ENCODE measurements around the gene TPRA1. TPM values are rescaled to one million over a fixed set of nuclear protein-coding genes. Genes with fewer than 3 reads are reported as not detected.

TPRA1 gene
- total and polyA plus RNA-seq, 2 of the 4 experiments (the other 2 are of a cell fraction), result 17.9 to 40.1 TPM

DNA sequence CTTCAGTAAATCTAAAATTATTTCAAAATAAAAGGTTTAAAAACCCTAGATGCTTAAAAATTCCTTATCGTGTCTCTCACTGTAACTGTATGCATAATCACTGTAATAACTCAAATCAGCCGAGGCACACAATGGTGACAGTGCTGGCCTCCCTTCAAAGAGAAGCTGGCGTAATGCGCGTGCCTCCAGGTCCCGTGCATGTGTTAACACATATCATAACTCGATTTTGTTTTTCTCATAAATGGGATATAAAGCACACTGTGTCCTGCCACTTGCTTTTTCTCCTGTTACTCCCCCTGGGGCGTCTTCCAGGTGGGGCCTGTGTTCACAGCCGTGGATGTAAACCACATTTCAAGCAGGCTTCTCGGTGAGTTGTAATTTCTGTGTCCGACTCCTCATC, 56.0 kb downstream of the TPRA1 start:
- no peak overlapping the region for H3K14ac ChIP-seq (replicated peaks; ENCODE audit: low read depth, low read length)
- 60% methylated on average over 8 of the region's 11 CpGs; no CpG with 5 or more reads in 1 of the 2 experiments for WGBS, 2 experiments (ENCODE audit: extremely low coverage in 2 of 2, insufficient read length in 1 of 2)
- H3K79me1 ChIP-seq (ENCODE audit: low read depth in 1 of 2, low read length in 2 of 2), result no peaks in the 10 kb centered on the region
- no peak for DNase-seq
- H3K27me3 ChIP-seq (ENCODE audit: control insufficient read depth, insufficient read depth, low read length), result peaks cover 32% of the 10 kb centered on the region
- dilution Hi-C loops (cut with HindIII; ENCODE audit: low sequenced_read_pairs, unreplicated experiment), result no loop called here
- H2AFZ ChIP-seq (replicated peaks; ENCODE audit: low read length, poor library complexity), result no peak overlapping the region
- no peak overlapping the region for H3K4me2 ChIP-seq (ENCODE audit: low read depth, low read length)
- no peak overlapping the region for H3K56ac ChIP-seq (ENCODE audit: extremely low read depth, insufficient read depth, low read length)
- no peaks in the 10 kb centered on the region for H3K9me3 ChIP-seq (ENCODE audit: control insufficient read depth, insufficient read depth, low read length)
- no peak overlapping the region for H2AK5ac ChIP-seq (ENCODE audit: low read depth, low read length)
- H2BK15ac ChIP-seq (ENCODE audit: low read depth, low read length), result no peak overlapping the region
- H3K23ac ChIP-seq (ENCODE audit: low read depth, low read length), result no peak overlapping the region
- H3K4me1 ChIP-seq (ENCODE audit: control insufficient read depth, insufficient read depth, low read length), result no peaks in the 10 kb centered on the region
- no peak overlapping the region for H2AK9ac ChIP-seq (replicated peaks; ENCODE audit: low read depth, low read length, poor library complexity)
- H4K5ac ChIP-seq (ENCODE audit: low read depth, low read length), result no peak overlapping the region
- ChIA-PET POLR2A (ENCODE audit: unreplicated experiment) (no interaction called here), CTCF (no interaction called here)
- intact Hi-C loops (cut with micrococcal nuclease), result no loop called here
- no peak overlapping the region for H4K91ac ChIP-seq (ENCODE audit: insufficient read depth, low read depth, low read length)
- no peak overlapping the region for H3K9ac ChIP-seq (ENCODE audit: low read depth, low read length)
- no peak overlapping the region for H3K4ac ChIP-seq (ENCODE audit: low read depth, low read length)
- BruUV-seq (replicated peaks), result no TSS peak
- in situ Hi-C loops (cut with MboI; ENCODE audit: low sequenced_read_pairs), result no loop called here
- no peak overlapping the region for H3K18ac ChIP-seq (ENCODE audit: low read depth, low read length)
- TF ChIP-seq SMC3 (IDR thresholded peaks at IDR 0.05; ENCODE audit: low read depth, low read length), result no peak
- no peak for TF ChIP-seq FOS (IDR thresholded peaks at IDR 0.05; ENCODE audit: low read depth, low read length)
- TF ChIP-seq, protein P1, sequence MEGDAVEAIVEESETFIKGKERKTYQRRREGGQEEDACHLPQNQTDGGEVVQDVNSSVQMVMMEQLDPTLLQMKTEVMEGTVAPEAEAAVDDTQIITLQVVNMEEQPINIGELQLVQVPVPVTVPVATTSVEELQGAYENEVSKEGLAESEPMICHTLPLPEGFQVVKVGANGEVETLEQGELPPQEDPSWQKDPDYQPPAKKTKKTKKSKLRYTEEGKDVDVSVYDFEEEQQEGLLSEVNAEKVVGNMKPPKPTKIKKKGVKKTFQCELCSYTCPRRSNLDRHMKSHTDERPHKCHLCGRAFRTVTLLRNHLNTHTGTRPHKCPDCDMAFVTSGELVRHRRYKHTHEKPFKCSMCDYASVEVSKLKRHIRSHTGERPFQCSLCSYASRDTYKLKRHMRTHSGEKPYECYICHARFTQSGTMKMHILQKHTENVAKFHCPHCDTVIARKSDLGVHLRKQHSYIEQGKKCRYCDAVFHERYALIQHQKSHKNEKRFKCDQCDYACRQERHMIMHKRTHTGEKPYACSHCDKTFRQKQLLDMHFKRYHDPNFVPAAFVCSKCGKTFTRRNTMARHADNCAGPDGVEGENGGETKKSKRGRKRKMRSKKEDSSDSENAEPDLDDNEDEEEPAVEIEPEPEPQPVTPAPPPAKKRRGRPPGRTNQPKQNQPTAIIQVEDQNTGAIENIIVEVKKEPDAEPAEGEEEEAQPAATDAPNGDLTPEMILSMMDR (conservative IDR thresholded peaks at IDR 0.05; ENCODE audit: low read depth, low read length), result no peak
- no peak for TF ChIP-seq RAD21 (IDR thresholded peaks at IDR 0.05; ENCODE audit: low read length)
- no peak for TF ChIP-seq CEBPB (IDR thresholded peaks at IDR 0.05; ENCODE audit: low read depth, low read length)
- TF ChIP-seq RCOR1 (IDR thresholded peaks at IDR 0.05; ENCODE audit: insufficient replicate concordance, low read length), result no peak
- no peak for TF ChIP-seq MXI1 (IDR thresholded peaks at IDR 0.05; ENCODE audit: borderline replicate concordance, low read depth, low read length)
- TF ChIP-seq POLR2A (IDR thresholded peaks at IDR 0.05; ENCODE audit: low read depth, low read length), result no peak
- no peak for TF ChIP-seq MAZ (IDR thresholded peaks at IDR 0.05; ENCODE audit: borderline replicate concordance, low read depth, low read length)
- TF ChIP-seq, protein P2, sequence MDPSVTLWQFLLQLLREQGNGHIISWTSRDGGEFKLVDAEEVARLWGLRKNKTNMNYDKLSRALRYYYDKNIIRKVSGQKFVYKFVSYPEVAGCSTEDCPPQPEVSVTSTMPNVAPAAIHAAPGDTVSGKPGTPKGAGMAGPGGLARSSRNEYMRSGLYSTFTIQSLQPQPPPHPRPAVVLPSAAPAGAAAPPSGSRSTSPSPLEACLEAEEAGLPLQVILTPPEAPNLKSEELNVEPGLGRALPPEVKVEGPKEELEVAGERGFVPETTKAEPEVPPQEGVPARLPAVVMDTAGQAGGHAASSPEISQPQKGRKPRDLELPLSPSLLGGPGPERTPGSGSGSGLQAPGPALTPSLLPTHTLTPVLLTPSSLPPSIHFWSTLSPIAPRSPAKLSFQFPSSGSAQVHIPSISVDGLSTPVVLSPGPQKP (IDR thresholded peaks at IDR 0.05; ENCODE audit: borderline replicate concordance, low read depth, low read length), result no peak
- no peak overlapping the region for H2BK5ac ChIP-seq (ENCODE audit: low read depth, low read length, poor library complexity, severe bottlenecking)
- ATAC-seq (ENCODE audit: low read depth), result no peak
- H4K20me1 ChIP-seq (ENCODE audit: insufficient read depth, low read length), result no peaks in the 10 kb centered on the region
- H3K4me3 ChIP-seq (ENCODE audit: insufficient read depth, low read depth, low read length), result no peak overlapping the region
- no peak overlapping the region for H3K27ac ChIP-seq (ENCODE audit: insufficient read depth, low read length)
- no peak overlapping the region for H2BK120ac ChIP-seq (ENCODE audit: low read depth, low read length)
- H2BK20ac ChIP-seq (ENCODE audit: low read depth, low read length), result no peak overlapping the region
- H3K9me1 ChIP-seq (ENCODE audit: insufficient read depth, low read length), result no peaks in the 10 kb centered on the region
- H4K8ac ChIP-seq (ENCODE audit: low read depth in 2 of 2, low read length in 2 of 2), result no peak overlapping the region
- H3K36me3 ChIP-seq (ENCODE audit: control insufficient read depth, insufficient read depth, low read length), result no peaks in the 10 kb centered on the region
